Stimulated activated CD8-positive, alpha-beta memory T cell treated with anti-CD3 and anti-CD28 coated beads, Interleukin-7, amount 100 ng/mL, for 1 hour (primary cell): ENCODE data around the gene SLC25A36.

Source experiments
- DNase-seq, 2 donors: peaks; one replicate each; pipeline ENCODE4 v3.0.0-alpha.2; 2020; ENCODE audit warnings: low read depth in 2 of 2

The SLC25A36 gene

GRCh38 chr3:140941434-140942220 is at the start of gene SLC25A36:
Gene SLC25A36, plus strand, starts transcription at chr3:140941836. Its CDS starts 219 bp downstream, at chr3:140942055.
- peak; percentile 87 to 91 for DNase-seq

GRCh38 chr3:140896997-140897396 is 44.6 kb upstream of the SLC25A36 start:
- DNase-seq = no peak

GRCh38 chr3:140898340-140899180 is 43.1 kb upstream of the SLC25A36 start:
- no peak for DNase-seq

- DNase-seq = no peak
These were observed 42.3 kb upstream of the SLC25A36 start for GRCh38 chr3:140899363-140899762.

GRCh38 chr3:140902791-140903190 is 38.8 kb upstream of the SLC25A36 start:
- no peak for DNase-seq

GRCh38 chr3:140903196-140903595 is 38.4 kb upstream of the SLC25A36 start:
- no peak for DNase-seq

- no peak for DNase-seq
These were observed 37.1 kb upstream of the SLC25A36 start for GRCh38 chr3:140904521-140904920.

- no peak for DNase-seq
These were observed 36.1 kb upstream of the SLC25A36 start for GRCh38 chr3:140905559-140905958.

- no peak for DNase-seq
These were observed 34.9 kb upstream of the SLC25A36 start for GRCh38 chr3:140906785-140907184.

GRCh38 chr3:140910860-140911259 is 30.8 kb upstream of the SLC25A36 start:
- no peak for DNase-seq

GRCh38 chr3:140911822-140912221 is 29.8 kb upstream of the SLC25A36 start:
- DNase-seq = no peak

- DNase-seq = no peak
These were observed 27.9 kb upstream of the SLC25A36 start for GRCh38 chr3:140913728-140914127.

- DNase-seq = no peak
These were observed 27.2 kb upstream of the SLC25A36 start for GRCh38 chr3:140914384-140914945.

- no peak for DNase-seq
These were observed 25.0 kb upstream of the SLC25A36 start for GRCh38 chr3:140916603-140917002.

GRCh38 chr3:140917772-140918171 is 23.9 kb upstream of the SLC25A36 start:
- DNase-seq = no peak

GRCh38 chr3:140920029-140920428 is 21.6 kb upstream of the SLC25A36 start:
- no peak for DNase-seq

GRCh38 chr3:140922634-140923033 is 19.0 kb upstream of the SLC25A36 start:
- DNase-seq = no peak

- no peak for DNase-seq
These were observed 17.4 kb upstream of the SLC25A36 start for GRCh38 chr3:140924097-140924873.

GRCh38 chr3:140927279-140928069 is 14.2 kb upstream of the SLC25A36 start:
- DNase-seq = no peak

GRCh38 chr3:140929446-140929845 is 12.2 kb upstream of the SLC25A36 start:
- DNase-seq = no peak

GRCh38 chr3:140931016-140931454 is 10.6 kb upstream of the SLC25A36 start:
- DNase-seq = no peak
